Activated CD8-positive, alpha-beta memory T cell treated with anti-CD3 and anti-CD28 coated beads for 48 hours (primary cell): ENCODE data around the gene CALN1.

Experiments used
- DNase-seq, 3 experiments: peaks; one replicate each; pipeline ENCODE4 v3.0.0-alpha.2; 2020; ENCODE audit warnings: low read depth in 2 of 3, low spot score in 2 of 3

Gene CALN1

DNA sequence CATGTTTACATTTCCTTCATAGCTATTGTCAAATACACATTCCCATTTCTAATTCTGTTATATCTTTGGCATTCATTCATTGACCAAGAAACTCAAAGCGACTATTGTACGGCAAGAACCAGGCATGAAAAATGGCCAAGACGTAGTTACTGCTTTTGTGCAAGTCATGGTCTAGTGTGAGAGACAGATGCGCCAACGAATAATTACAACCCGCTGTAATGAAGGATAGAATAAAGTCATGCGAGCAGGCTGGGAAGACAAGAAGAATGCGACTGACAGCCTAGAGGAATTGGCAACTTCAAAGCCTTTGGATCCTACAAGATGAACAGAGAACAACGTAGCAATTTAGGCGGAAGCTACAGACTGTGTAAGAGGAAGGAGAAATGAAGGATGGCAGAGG is 221.2 kb downstream of the CALN1 start:
- DNase-seq = no peak

DNA sequence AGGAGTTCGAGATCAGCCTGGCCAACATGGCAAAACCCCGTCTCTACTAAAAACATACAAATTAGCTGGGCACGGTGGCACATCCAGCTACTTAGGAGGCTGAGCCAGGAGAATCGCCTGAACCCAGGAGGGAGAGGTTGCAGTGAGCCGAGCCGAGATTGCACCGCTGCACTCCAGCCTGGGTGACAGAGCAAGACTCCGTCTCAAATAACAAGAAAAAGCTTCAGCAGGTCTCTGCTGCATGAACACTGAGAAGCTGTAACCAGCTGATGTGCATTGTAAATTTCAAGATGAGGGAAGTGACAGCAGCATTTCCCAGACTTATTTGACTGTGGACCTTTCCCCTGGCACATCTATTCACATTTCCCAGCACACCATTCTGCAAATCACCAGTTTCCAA is 222.0 kb downstream of the CALN1 start:
- DNase-seq = no peak

DNA sequence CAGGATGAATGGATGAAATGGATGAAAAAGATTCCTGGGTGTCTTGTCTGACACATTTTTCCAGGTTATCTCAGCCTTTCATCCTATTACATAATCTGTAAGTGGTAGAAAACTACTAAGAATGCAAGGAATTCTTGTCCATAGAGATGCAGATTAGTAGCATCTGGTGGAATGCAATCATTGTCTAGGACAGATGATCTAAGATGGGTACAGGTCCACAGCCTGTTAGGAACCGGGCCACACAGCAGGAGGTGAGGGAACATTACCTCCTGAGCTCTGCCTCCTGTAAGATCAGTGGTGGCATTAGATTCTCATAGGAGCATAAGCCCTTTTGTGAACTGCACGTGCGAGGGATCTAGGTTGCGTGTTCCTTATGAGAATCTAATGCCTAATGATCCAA is 225.0 kb downstream of the CALN1 start:
- DNase-seq = no peak

DNA sequence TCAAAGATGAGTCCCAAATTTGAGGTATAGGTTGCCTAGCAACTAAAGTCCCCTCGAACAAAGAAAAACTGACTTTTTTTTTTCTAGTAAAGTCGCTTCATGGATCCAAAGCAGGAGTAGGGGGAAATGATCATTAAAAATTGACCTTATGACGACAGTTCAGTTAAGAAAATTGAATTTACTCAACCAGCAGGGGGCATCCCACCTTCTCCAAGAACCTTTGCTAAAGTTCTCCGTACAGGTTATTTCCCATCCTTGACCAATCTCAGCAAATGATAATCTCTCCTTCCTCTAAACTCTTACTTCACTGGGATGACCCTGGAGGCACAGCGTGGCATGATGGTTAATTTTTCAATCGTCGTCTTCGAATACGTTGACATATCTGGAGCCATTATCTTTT is 228.3 kb downstream of the CALN1 start:
- no peak for DNase-seq

DNA sequence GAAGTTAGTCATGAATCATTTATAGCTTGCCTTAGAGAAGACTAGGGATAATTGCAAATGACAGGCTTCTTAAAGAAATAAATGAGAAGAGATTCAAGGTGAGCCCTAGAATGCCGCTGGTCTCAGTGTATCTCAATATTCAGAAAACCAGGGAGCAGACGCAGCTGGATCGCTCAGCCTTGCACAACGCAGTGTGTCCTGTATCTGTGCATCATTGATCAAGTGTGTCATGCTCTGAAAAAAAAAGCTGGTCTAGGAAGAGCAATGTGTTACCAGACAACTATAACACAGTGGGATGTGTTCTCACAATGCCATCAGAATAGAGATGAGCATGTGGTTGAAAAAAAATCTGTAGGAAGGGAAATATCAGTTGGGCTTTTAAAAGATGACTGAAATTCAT is 230.1 kb downstream of the CALN1 start:
- no peak for DNase-seq

DNA sequence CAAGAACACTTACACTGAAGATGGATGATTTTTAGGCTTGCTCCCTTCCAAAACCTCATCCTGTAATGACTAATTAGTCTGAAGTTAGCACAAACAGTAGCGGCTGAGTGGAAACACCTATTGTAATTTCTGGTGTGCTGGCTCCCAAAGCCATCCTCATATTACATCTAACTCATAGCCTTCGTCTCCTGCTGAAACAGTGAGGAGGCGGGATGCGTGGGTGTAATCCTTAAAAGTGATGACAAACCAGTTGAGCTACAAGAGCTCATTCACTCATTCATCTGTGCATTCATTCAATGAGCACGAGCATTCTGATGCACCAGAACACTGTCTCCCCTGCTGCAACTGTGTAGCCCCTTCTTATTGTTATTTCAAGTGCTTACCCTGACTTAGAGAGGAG is 235.3 kb downstream of the CALN1 start:
- no peak for DNase-seq

DNA sequence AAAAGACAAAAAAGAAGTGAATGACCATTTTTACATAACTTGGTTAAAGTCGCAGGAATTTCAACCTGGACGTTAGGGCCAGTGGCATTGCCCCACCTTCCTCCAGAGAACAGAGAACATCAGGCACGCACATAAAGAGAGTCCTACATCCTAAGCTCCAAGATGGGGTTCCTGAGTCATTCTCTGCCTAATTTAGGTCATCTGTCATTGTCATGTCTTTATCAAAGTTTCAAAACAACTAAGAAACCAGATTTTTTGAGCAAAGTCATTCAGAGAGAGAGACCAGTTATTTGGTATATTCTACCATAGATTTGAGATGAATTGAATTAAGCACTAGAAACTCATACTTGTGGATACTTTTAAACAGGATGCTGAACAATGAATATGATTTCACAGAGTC is 241.7 kb downstream of the CALN1 start:
- DNase-seq = no peak

DNA sequence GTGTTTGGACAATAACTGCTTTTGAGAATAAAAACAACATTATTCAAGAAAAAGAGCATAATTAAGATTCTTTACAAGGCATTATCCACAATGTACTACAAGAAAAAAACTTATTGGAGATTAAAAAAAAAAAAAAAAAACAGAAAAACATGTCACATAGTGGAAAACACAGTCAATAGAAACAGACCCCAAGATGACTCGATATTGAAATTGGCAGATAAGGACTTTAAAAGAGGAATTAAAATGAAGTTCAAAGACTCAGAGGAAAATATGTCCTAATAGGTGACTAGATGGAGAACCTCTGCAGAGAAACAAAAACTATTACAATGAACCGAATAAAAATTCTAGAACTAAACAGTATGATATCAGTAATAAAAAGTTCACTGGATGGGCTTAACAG is 248.9 kb downstream of the CALN1 start:
- DNase-seq = no peak

DNA sequence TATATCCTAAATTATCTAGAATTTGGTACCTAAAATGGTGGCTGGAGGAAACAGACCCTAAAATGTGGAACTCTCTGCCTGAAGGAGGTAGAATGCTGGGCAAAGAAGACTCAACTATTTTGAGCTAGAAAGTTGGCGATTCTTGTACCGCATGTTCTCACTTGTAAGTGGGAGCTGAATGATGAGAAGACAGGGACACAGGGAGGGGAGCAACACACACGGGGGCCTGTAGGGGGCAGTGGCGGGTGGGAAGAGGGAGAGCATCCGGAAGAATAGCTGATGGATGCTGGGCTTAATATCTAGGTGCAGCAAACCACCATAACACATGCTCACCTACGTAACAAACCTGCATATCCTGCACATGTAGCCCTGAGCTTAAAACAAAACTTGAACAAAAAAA is 250.6 kb downstream of the CALN1 start:
- DNase-seq = no peak

DNA sequence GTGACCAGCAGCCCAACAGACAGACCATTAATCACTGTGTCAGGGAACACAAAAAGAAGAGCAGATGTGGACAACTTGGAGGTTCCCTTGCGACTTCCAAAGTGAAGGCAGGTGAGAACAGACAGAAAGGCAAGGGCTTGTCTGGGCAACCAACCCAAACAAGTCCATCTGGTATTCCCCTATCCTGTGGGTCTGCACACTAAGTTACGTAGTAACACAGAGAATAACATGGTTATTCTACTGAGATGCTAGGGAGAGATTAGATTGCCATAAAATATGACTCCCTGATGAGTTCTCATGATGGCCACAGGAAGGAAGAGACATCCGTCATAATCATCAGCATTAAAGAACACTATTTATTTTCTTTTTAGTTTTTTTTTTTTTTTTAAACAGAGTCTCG is 252.2 kb downstream of the CALN1 start:
- no peak for DNase-seq

DNA sequence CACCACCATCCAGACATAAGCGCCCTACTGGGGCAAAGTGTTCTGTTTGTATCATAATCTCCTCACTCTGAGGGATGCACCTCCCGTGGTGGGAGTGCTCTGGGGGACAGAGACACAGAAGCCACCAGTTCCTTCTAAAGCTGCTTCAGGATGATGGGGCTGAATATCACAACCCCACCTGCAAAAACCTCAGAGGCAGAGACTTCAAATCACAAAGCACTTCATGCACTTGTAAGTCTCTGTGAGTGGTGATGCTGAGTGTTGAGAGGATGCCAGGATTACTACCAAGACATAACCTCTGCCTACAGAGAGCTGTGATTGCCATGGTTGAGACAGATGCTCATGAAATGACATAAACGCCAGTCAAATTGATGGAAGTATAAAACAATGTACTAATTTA is 255.5 kb downstream of the CALN1 start:
- no peak for DNase-seq

DNA sequence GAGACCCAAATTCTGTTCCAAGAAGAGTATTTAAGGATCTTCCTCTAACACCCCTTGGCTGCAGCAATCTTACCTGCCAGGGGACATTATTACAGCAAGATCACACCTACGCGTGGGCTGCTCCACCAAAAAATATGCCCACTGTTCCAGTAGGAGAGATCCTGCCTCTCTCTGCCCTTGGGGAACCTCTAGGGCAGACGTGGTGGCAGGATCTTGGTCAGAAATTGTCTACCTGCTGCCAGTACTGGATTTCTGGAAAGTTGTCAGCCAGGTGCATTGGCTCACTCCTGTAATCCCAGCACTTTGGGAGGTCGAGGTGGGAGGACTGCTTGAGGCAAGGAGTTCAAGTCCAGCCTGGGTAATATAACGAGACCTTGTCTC is 259.0 kb downstream of the CALN1 start:
- DNase-seq = no peak

DNA sequence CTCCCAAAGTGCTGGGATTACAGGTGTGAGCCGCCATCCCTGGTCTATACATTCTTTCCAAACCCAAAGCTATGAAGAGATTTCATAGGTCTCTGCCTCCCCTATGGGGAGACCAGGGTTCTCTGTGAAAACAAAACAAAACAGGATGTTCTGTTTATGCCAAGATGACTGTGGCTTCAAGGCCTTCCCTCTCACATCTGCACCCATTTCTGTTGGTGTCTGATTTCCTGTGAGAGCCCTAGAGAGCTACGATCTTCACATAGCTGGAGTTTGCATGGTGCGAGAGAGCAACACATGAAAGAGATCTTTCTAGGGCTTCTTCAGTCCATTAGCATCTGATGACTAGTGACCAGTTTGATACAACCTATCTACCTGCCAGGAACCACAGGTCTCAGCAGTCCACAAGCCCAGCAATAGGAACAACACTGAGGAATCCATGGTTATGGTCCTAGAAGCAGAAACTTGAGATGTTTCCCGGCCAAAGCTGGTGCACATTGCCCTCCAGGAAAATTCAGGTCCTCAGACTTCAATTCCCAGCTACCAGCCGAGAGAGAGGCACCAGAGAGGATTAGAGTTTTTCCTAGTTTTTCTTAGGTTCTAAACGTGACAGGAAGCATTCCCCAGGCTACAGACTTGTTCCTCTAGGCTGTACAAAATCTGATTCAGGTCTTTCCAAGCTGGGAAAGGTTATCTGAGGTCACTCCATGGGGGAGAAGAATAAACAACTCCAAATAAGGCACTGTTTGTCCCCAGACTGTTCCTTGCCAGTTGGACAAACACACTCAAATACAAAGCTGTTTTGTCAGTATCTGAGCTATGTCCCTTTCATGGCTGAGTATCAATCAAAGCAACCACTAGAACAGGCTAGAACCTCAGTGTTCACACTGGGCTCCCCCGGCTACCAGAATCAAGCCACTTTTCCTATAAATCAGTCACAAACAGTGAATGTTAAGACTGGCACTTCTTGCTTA is 259.7 kb downstream of the CALN1 start:
- no peak for DNase-seq

DNA sequence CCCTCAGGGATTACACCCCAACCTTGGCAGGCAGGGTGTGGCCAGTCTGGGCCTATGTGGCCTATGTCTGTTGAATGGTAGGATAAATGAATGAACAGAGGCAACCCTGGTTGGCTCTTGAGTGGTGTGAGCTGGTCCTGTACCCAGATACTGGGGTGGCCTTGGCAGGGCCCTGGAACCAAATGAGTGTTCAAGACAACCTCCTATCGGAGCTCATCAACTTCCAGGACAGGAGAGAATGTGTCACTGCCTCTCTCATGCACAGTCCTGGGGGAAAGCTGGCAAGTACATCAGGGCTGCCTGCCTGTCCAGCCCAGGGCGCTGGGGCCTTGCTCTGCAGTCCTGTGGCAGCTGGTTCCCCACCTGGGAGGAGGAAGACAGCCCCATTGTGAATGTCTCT is 271.6 kb downstream of the CALN1 start:
- DNase-seq = no peak

DNA sequence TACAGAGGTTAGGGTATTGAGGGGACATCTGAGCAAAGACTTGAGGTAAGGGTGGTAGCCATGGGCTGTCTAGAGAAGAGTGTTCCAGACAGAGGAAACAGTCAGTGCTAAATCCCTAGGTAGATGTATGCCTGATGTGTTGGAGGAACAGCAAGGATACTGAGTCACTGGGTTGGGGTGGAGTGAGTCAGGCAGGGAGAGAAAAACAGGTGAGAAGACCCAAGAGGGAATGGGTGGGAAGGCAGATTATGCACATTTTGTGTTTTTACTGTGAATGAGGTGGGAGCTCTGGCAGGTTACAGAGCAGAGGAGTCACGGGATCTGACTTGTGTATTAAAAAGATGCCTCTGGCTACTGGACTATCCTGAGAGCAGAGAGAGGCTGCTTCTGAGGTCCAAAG is 285.0 kb downstream of the CALN1 start:
- no peak for DNase-seq

DNA sequence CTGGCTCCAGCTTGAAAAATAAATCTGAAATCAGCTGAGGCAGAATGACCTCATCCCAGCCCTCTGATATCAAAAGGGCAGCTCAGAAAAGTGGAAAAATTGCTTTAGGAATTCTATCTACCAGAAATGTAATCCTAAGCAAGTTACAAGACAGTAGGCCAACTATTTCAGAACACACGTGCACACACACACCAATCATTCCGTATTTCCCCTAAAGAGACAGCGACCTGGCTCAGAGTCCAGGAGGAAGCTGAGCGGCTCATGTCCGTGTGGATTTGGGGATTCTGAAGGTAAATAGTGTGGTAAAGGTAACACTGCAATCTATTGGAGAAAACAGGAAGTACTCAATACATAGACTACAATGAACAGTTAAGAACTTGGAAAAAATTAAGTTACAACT is 288.2 kb downstream of the CALN1 start:
- DNase-seq = no peak

DNA sequence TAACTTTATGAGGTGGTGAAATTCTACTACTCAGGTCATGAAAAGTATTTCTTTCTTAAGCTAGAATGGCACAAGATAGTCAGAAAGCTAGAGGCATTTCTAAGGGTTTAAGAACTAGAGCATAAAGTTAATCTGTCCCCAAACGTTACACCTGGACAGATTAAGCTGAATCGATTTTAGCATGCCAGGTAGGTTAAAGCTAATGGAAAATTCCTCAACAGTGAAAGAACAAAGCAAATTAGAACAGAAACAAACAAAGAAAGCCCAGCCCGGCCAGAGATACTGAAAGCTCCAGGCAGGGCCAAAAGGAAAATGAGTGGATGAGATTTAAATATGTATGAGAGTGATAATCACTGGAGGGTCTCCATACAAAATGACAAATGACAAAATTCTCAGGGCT is 293.8 kb downstream of the CALN1 start:
- DNase-seq = no peak

DNA sequence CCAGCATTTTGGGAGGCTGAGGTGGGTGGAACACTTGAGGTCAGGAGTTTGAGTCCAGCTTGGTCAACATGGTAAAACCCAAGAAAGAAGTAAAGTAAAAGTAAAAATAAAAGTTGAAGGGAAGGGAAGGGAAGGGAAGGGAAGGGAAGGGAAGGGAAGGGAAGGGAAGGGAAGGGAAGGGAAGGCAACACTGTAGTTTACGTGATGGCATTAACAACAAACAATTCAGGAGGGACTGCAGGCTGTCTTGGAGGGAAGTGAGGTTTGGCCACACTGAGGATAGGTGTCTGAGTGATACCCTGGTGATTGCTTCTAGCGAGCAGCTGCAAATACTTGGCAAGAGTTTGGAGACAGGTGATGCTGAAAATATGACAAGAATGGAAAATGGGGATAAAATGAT is 298.0 kb downstream of the CALN1 start:
- DNase-seq = no peak

DNA sequence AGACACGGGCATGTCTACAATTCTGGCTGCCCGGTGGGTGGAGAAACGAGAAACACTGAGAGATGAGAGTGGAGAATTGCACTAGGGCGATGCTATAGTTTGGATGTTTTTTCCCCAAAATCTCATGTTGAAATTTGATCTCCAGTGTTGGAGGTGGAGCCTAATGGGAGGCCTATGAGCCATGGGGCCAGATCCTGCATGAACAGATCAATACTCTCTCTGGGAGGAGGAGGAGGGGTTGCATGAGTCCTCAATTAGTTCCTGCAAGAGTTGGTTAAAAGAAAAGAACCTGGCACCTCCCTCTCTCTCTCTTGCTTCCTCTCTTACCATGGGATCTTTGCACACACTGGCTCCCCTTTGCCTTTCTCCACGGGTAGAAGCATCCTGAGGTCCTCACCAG is 299.1 kb downstream of the CALN1 start:
- no peak for DNase-seq

DNA sequence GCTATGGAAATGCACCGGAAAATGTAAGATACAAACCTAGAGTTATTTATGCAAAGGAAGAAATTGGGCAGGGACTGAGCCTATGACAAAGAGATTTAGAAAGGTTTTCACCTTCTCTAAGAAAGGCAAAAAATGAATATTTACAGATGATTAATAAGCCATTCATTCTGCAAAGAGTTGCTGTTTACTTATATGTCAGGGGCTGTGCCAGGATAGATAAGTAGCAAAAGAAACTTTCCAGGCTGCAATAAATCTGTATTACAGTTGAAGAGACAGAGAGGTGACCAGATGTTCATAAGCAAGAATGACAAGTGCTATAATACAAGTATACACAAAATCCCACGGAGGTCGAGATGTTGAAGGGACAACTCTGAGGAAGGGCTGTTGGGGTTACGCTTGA is 299.6 kb downstream of the CALN1 start:
- no peak for DNase-seq

DNA sequence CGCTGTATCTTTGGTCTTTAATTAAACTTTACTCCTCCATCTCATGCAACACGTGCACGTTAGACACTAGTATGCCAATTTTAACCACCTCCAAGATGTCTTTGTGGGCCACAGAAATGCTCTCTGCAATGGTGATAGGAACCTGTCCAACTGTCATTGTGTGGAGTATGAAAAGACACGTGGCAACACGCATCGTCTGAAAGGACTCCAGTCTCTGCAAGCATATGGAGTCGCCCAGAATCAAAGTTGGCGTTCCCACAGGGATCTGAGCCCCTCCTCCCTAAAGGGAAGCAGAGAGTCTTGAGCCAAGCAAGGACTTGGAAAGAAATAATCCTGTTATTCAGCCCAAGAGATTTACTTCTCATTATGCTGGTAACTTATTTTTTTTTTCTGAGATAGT is 301.1 kb downstream of the CALN1 start:
- DNase-seq = no peak

DNA sequence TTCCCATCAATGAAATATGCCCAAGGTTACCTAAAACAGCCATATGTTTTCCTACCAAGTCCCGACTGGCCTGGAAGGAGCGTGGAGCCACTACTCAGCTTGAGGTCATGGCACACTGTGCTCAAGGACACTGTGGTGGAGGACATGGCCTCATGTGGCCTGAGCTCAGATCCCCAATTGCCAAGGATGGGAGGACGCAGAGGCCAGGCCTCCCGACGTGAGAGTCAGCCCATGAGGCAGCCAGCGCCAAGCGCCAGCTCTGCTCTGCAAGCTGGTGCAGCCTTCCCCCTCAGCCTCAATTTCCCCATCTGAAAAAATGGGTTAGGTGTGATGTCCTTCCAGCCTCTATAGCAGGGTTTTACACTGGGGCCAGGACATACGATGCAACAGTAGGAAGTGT is 302.6 kb downstream of the CALN1 start:
- no peak for DNase-seq

DNA sequence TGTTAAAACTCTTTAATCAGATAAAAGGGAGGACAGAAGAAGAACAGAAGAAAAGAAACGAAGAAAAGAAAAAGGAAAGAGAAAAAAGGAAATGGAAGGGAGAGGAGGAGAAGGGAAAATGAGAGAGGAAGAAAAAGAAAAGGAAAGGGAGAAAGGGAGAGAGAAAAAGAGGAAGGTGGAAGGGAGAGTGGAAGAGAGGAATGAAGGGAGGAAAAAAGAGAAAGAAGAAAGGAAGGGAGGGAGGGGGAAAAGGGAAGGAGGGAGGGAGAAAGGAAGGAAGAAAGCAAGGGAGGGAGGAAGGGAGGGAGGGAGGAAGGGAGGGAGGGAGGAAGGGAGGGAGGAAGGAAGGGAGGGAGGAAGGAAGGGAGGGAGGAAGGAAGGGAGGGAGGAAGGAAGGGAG is 305.7 kb downstream of the CALN1 start:
- no peak for DNase-seq
